ENCODE results near the gene THADA.

The THADA gene

GRCh38 chr2:43363120-43363519, 232.7 kb downstream of the THADA start:
- TF ChIP-seq CTCF (IDR thresholded peaks at IDR 0.05; ENCODE audit: control insufficient read depth, extremely low read depth, insufficient read depth), result no peak
- H3K4me3 ChIP-seq (ENCODE audit: low read depth, low read length), result no peak overlapping the region
- no peak for DNase-seq (ENCODE audit: low read depth)

GRCh38 chr2:43361286-43361685, 234.6 kb downstream of the THADA start:
- no peak for TF ChIP-seq CTCF (IDR thresholded peaks at IDR 0.05; ENCODE audit: control insufficient read depth, extremely low read depth, insufficient read depth)
- H3K4me3 ChIP-seq (ENCODE audit: low read depth, low read length), result no peak overlapping the region
- no peak for DNase-seq (ENCODE audit: low read depth)

GRCh38 chr2:43360137-43360536, 235.7 kb downstream of the THADA start:
- no peak overlapping the region for H3K4me3 ChIP-seq (ENCODE audit: low read depth, low read length)
- no peak for DNase-seq (ENCODE audit: low read depth)
- no peak for TF ChIP-seq CTCF (IDR thresholded peaks at IDR 0.05; ENCODE audit: control insufficient read depth, extremely low read depth, insufficient read depth)

GRCh38 chr2:43358410-43359201, 237.2 kb downstream of the THADA start:
- no peak for TF ChIP-seq CTCF (IDR thresholded peaks at IDR 0.05; ENCODE audit: control insufficient read depth, extremely low read depth, insufficient read depth)
- no peak for DNase-seq (ENCODE audit: low read depth)
- no peak overlapping the region for H3K4me3 ChIP-seq (ENCODE audit: low read depth, low read length)

GRCh38 chr2:43356774-43357173, 239.1 kb downstream of the THADA start:
- TF ChIP-seq CTCF (IDR thresholded peaks at IDR 0.05; ENCODE audit: control insufficient read depth, extremely low read depth, insufficient read depth), result no peak
- DNase-seq (ENCODE audit: low read depth), result no peak

GRCh38 chr2:43355399-43355798, 240.4 kb downstream of the THADA start:
- H3K4me3 ChIP-seq (ENCODE audit: low read depth, low read length), result no peak overlapping the region
- TF ChIP-seq CTCF (IDR thresholded peaks at IDR 0.05; ENCODE audit: control insufficient read depth, extremely low read depth, insufficient read depth), result no peak
- no peak for DNase-seq (ENCODE audit: low read depth)

More at GRCh38 chr2:43356774-43357173, 239.1 kb downstream of the THADA start:
- no peak overlapping the region for H3K4me3 ChIP-seq (ENCODE audit: low read depth, low read length)

GRCh38 chr2:43349904-43350303, 245.9 kb downstream of the THADA start:
- TF ChIP-seq CTCF (IDR thresholded peaks at IDR 0.05; ENCODE audit: control insufficient read depth, extremely low read depth, insufficient read depth), result no peak
- no peak overlapping the region for H3K4me3 ChIP-seq (ENCODE audit: low read depth, low read length)
- no peak for DNase-seq (ENCODE audit: low read depth)

All from LNCaP clone FGC (cell line).